ENCODE data around the gene CASR. TPM values are rescaled to one million over a fixed set of nuclear protein-coding genes. Genes with fewer than 3 reads are reported as not detected.
"Not testable (repeated sequence)": the region's sequence is repeated elsewhere in the genome, so short reads cannot be mapped to it uniquely, and the experiment has no call there.

CASR gene
- not detected for polyA plus RNA-seq (2012; ENCODE audit: insufficient read depth, insufficient read length)

- no peak for DNase-seq (ENCODE audit: low read depth, low spot score)
- no peak within 1 kb of the TSS for H3K4me3 ChIP-seq (ENCODE audit: low read length)
Measured at GRCh38 chr3:122183521-122183892, at the start of gene CASR. Gene CASR (plus strand): TSS chr3:122183668. CDS start chr3:122254190, 70,522 bp downstream.

GRCh38 chr3:122146466-122146865, 37.0 kb upstream of the CASR start:
- no peak overlapping the region for H3K4me3 ChIP-seq (ENCODE audit: low read length)
- no peak for DNase-seq (ENCODE audit: low read depth, low spot score)

- no peak for DNase-seq (ENCODE audit: low read depth, low spot score)
- H3K4me3 ChIP-seq (ENCODE audit: low read length) = no peak overlapping the region
Measured at GRCh38 chr3:122148941-122149627, 34.4 kb upstream of the CASR start.

- no peak overlapping the region for H3K4me3 ChIP-seq (ENCODE audit: low read length)
- DNase-seq (ENCODE audit: low read depth, low spot score) = no peak
Measured at GRCh38 chr3:122151480-122151879, 32.0 kb upstream of the CASR start.

GRCh38 chr3:122164983-122165382, 18.5 kb upstream of the CASR start:
- H3K4me3 ChIP-seq (ENCODE audit: low read length); DNase-seq (ENCODE audit: low read depth, low spot score): not testable (repeated sequence)

GRCh38 chr3:122167630-122168029, 15.8 kb upstream of the CASR start:
- H3K4me3 ChIP-seq (ENCODE audit: low read length) = no peak overlapping the region
- no peak for DNase-seq (ENCODE audit: low read depth, low spot score)

GRCh38 chr3:122168044-122168443, 15.4 kb upstream of the CASR start:
- no peak for DNase-seq (ENCODE audit: low read depth, low spot score)
- H3K4me3 ChIP-seq (ENCODE audit: low read length) = no peak overlapping the region

GRCh38 chr3:122169911-122170310, 13.6 kb upstream of the CASR start:
- no peak for DNase-seq (ENCODE audit: low read depth, low spot score)
- no peak overlapping the region for H3K4me3 ChIP-seq (ENCODE audit: low read length)

- DNase-seq (ENCODE audit: low read depth, low spot score); H3K4me3 ChIP-seq (ENCODE audit: low read length): not testable (repeated sequence)
Measured at GRCh38 chr3:122171361-122171760, 12.1 kb upstream of the CASR start.

- H3K4me3 ChIP-seq (ENCODE audit: low read length) = no peak overlapping the region
- DNase-seq (ENCODE audit: low read depth, low spot score) = no peak
Measured at GRCh38 chr3:122178711-122179110, 4.8 kb upstream of the CASR start.

- DNase-seq (ENCODE audit: low read depth, low spot score) = no peak
- H3K4me3 ChIP-seq (ENCODE audit: low read length) = no peak overlapping the region
Measured at GRCh38 chr3:122183893-122184590, 574 bp downstream of the CASR start.

- no peak overlapping the region for H3K4me3 ChIP-seq (ENCODE audit: low read length)
- no peak for DNase-seq (ENCODE audit: low read depth, low spot score)
Measured at GRCh38 chr3:122184591-122184929, 1.1 kb downstream of the CASR start.

GRCh38 chr3:122186372-122186771, 2.9 kb downstream of the CASR start:
- no peak for DNase-seq (ENCODE audit: low read depth, low spot score)
- no peak overlapping the region for H3K4me3 ChIP-seq (ENCODE audit: low read length)

GRCh38 chr3:122188737-122189136, 5.3 kb downstream of the CASR start:
- DNase-seq (ENCODE audit: low read depth, low spot score) = no peak
- no peak overlapping the region for H3K4me3 ChIP-seq (ENCODE audit: low read length)

- no peak overlapping the region for H3K4me3 ChIP-seq (ENCODE audit: low read length)
- DNase-seq (ENCODE audit: low read depth, low spot score) = no peak
Measured at GRCh38 chr3:122189357-122189756, 5.9 kb downstream of the CASR start.

GRCh38 chr3:122190525-122190924, 7.1 kb downstream of the CASR start:
- H3K4me3 ChIP-seq (ENCODE audit: low read length) = no peak overlapping the region
- DNase-seq (ENCODE audit: low read depth, low spot score) = no peak

GRCh38 chr3:122198966-122199365, 15.5 kb downstream of the CASR start:
- no peak overlapping the region for H3K4me3 ChIP-seq (ENCODE audit: low read length)
- DNase-seq (ENCODE audit: low read depth, low spot score) = no peak

GRCh38 chr3:122199552-122199951, 16.1 kb downstream of the CASR start:
- H3K4me3 ChIP-seq (ENCODE audit: low read length) = no peak overlapping the region
- no peak for DNase-seq (ENCODE audit: low read depth, low spot score)

GRCh38 chr3:122200661-122201060, 17.2 kb downstream of the CASR start:
- no peak for DNase-seq (ENCODE audit: low read depth, low spot score)
- no peak overlapping the region for H3K4me3 ChIP-seq (ENCODE audit: low read length)

- DNase-seq (ENCODE audit: low read depth, low spot score) = not testable (repeated sequence)
Measured at GRCh38 chr3:122201476-122201875, 18.0 kb downstream of the CASR start.

GRCh38 chr3:122208579-122208978, 25.1 kb downstream of the CASR start:
- no peak overlapping the region for H3K4me3 ChIP-seq (ENCODE audit: low read length)
- no peak for DNase-seq (ENCODE audit: low read depth, low spot score)

More at GRCh38 chr3:122201476-122201875, 18.0 kb downstream of the CASR start:
- not testable (repeated sequence) for H3K4me3 ChIP-seq (ENCODE audit: low read length)

All from Jurkat, Clone E6-1 (cell line).